NCI-H1105 treated with DMSO at 0.1 percent for 48 hours (cell line): ENCODE data around the gene MACROD1.

ENCODE experiments used
- DNase-seq: peaks from one replicate; lab custom pipeline; 2025; lab: John Stamatoyannopoulos, UW

The MACROD1 gene

DNA sequence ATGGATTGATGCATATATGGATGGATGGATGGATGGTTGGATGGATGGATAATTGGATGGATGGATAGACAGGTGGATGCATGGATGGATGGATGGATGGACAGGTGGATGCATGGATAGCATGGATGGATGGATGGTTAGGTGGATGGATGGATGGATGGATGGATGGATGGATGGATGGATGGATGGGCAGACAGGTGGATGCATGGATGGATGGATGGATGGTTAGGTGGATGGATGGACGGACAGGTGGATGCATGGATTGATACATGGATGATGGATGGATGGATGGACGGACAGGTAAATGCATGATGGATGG is 52.5 kb downstream of the MACROD1 start:
- no peak for DNase-seq

DNA sequence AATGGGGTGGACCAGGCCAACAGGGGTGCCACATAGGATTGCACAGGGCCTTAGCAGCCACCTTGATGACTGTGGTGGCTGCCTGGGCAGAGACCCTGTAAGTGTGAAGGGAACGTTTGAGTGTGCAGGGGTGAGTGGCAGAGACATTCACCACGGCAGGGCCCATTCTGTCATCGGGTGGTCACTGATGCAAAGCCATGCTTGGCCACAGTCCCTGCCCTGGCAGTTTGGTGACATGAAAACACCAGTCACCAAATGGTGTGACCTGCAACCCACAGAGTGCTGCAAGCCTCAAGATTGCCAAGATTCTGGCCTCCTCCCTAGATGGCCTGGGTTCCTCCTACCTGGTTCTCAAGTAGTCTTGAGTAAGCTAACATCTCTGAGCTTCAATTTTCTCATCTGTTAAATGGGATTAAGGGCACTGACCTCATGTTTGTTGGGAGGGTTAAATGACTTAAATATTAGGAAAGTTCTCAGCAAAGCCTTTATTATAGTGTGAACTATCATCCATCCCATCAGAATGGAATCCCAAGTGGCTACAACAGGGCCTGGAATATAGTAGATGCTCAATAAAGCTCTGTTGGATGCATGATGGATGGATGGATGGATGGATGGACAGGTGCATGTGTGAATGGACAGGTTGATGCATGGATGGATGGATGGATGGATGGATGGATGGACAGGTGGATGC is 53.0 kb downstream of the MACROD1 start:
- DNase-seq = no peak

DNA sequence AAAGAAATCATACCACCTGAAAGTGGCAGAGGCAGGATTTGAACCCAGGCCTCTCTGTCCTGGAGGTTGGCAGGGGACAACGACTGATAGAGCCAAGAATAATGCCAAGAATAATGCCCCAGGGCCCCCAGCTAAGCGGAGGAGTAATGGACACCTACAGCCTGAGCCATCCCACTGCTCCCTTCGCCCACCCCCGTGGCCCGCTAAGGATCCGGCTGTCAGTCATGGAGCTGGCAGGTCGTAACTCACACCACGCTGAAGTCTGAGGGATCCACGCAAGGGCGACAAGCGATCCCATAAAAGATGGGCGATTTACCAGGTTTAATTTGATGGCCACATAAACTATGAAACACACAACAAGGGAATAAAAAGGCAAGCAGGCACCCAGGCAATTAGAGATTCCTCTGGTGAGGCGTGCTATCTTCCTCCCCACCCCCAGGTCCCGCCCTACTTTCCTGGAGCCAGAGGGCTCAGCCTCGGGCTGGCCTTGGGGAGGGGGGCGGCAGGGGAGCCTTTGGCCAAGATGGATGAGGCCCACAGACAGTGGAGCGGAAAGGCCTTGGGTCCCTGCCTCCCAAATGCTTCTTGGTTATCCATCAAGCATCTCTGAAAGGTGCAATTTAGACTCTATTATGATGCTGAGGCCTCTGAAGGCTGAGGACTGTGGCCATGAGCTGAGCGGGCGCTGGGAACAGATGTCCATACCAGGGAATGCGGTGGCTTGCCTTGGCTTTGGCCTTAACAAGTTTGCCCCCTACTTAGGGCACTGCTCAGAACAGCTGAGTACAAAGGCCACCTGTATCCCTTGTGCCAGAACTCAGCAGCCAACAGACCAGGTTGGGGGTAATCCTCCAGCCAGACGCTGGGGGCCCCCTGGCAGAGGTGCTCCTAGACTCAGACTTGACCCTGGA is 55.2 kb downstream of the MACROD1 start:
- DNase-seq = no peak

DNA sequence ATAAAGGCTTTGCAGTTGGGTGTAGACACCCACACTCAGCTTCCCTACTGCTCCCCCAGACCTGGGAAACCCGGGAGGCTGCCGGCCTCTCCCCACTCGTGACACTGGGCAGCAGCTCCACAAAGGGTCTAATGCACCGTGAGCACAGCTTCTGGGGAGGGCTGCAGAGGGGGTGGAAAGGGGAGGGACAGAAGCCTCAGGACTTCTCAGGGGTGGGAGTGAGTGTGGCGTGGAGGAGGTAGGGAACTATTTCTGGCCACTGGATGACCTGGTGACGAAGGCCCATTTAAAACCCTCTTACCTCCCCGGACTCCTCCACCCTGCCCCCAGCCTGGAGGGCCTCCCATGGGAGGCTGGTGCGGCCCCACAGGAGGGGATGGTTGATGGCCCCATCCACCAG is 56.6 kb downstream of the MACROD1 start:
- DNase-seq = no peak

DNA sequence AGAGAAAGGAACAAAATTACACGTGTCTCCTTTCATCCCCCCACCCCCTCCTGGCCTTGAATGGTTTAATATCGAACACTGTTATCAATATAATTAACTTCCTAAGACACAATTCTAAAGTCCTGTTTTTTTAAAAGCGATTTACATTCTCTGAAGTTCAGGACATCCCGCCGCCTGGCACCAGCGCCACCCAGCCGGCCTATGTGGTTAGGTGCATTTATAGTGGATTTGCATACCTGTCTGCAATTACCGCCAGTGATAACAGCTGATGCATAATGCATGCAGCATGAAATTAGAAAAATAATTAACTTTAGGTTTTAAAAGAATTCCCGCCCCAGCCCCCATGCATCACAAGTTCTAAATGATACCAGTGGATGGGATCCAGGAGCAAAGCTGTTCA is 58.6 kb downstream of the MACROD1 start:
- no peak for DNase-seq

DNA sequence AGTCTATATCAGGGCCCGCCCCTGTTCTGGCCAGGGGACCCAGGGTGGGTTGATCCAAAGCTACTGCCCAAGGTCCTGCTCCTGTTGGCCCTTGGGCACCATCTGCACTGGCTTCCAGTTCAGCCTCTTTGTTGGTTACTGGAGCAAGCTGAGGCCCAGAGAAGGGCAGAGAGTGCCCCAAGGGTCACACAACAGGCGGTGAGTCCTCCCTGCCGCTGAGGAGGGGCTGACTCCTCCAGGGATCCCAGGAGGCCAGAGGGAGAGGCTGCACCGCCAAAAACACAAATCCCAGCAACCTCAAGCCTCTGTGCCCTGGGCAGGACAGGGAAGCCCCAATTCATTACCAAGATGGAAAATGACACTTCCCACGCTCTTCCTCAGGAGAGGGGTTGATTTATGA is 61.3 kb downstream of the MACROD1 start:
- DNase-seq = no peak

DNA sequence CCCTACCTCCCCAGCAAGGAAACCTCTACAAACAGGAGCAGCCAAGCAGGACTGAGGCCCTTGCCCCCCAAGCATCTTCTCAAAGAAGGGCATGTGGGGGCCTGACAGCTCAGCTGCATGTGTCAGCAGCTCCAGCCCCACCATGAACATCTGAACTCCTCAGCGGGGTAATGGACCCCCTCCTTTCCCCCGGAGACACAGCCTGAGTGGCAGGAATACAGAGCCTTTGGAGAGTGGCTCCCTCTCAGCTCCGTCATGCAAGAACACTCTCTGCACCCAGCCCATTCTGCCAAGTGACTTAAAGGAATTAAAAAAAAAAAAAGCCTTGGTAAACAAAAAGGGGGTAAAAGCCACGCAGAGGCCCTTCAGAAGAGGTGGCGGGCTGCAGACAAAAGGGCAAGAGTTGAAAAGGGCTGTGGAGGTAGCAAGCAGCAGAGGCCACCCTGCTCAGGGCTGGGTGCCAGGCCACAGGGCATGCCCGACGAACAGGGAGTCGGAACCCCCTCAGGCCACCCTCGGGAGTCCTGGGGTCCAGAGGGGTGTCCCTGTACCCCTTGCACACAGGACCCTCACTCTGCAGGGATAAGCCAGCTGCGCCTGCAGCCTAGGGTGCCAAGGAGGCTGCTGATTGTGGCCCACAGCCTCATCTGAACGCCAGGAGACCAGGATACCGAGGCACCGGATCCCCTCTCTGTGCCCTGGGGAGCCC is 62.5 kb downstream of the MACROD1 start:
- no peak for DNase-seq

DNA sequence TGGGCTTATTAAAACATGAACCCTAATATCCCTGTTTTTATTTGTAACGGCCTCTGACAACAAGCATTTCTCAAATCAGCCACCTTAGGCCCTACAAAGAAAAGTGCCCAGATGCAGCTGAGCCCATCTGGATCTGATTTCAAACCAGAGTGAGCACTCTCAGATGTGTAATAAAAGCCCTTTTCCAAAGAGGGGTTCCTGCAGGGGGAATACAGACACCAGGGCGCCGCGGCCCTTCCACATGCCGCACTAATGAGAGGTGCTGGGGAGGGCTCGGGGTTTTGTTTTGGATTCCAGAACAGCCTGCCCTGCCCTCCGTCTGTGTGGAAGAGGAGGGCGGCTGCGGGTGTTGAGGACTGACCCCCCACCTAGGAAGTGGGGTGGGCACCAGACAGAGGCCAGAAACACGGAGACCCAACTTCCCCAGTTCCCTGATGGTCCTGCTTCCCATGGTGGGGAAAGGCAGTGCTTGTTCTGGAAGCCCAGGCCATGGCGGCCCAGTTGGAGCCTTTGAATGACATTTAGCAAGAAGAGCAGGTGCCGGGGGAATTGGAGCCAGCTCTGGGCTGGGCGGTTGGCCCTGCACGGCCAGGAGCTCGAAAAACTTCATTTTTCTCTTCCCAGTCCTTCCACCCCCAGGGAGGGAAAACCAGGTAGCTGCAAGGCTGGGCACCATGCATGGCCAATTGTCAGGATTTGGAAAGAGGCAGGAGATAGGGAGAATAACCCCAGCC is 63.7 kb downstream of the MACROD1 start:
- no peak for DNase-seq

DNA sequence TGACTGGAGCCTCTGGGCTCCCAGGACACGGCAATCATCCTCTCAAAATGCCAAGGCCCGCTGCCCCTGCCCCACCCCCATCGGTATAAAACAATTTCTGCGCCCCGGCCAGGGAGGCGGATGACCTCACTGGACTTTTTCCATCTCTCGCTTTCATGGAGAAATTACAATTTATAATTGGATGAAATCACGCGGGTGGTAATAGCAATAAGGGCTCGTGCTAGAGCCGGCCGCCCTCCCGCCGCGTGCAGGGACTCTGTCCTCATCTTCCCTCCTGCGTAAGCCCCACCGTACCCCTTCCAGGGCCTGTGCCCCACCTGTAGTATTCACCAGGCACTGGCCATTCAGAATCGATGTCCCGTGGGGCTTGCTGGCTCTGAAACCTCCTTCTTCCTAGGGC is 64.5 kb downstream of the MACROD1 start:
- DNase-seq = no peak

DNA sequence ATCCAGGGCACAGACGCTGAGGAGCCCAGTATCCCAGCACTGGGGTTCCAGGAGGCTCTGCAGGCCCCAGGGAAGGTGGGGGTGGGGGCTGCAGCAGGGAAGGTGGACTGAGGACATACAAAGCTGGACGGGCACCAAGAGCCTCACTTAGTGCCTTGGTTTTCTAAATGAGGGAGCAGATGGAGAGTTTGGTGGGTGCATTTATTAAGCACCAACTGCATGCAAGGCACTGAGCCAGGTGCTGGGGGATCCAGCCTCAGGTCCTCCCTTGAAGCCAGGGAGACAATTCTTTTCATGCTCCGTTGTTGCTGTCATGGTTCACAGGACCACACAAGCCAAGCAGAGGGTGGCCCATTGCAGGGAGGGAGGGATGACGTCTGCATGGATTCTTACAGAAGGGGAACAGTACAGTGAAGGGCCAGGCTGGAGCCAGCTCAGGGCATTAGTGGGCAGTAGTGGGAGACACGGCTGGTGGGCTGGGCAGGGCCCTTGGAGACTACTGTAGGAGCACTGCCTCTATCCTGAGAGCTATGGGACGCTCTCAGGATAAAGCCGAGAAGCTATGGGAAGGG is 65.0 kb downstream of the MACROD1 start:
- DNase-seq = no peak

DNA sequence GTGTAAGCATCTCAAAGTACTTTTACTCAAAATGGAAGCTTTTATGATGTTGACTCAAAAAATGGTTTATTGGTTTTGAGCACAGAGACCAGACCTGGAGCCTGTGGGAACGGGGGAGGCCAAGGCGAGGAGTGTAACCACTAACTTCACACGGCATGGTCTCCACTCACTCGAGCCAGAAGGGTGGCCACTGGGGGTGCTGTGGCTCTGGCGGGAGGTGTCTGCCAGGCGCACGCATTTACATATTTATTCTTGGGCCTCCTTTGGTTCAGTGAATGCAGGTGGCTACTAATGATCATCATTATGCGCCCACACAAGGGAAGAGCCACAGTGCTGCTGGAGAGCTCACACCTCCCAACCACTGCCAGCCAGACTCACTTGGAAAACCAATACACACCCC is 65.6 kb downstream of the MACROD1 start:
- DNase-seq = peak; percentile 20

DNA sequence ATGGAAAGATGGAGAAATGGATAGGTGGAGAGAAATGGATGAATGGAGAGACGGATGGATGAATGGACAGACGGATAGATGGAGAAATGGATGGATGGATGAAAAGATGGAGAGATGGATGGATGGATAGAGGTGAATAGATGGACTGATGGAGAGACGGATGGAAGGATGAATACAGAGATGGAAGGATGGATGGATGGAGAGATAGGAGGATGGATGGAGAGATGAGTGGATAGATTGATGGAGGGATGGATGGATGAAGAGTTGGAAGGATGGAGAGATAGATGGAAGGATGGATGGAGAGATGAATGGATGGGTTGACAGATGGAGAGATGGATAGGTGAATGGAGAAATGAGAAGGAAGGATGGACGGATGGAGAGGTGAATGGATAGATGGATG is 66.5 kb downstream of the MACROD1 start:
- no peak for DNase-seq

DNA sequence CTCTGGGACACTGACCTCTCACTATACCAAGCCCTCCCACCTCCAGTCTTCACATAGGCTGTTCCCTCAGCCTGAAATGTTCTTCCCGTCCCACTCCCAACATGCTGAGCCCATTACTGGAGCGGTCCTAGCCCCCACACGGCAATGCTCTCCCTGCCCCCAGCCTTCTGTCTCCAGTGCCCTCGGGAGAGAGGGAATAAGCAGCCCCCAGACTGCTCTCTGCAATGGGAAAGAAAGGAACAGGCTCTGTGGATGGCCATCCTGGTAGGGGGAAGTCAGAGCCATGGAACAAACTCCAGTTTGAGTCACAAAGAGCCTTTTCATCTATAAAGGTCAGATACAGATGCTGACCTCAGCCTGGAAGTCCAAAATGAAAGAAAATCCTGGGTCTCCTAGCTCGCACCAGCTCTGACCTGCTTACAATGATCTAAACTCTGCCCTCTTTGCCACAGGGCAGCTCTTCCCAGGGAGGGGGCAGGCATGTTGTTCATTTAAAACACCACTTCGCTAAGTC is 67.5 kb downstream of the MACROD1 start:
- DNase-seq = no peak

DNA sequence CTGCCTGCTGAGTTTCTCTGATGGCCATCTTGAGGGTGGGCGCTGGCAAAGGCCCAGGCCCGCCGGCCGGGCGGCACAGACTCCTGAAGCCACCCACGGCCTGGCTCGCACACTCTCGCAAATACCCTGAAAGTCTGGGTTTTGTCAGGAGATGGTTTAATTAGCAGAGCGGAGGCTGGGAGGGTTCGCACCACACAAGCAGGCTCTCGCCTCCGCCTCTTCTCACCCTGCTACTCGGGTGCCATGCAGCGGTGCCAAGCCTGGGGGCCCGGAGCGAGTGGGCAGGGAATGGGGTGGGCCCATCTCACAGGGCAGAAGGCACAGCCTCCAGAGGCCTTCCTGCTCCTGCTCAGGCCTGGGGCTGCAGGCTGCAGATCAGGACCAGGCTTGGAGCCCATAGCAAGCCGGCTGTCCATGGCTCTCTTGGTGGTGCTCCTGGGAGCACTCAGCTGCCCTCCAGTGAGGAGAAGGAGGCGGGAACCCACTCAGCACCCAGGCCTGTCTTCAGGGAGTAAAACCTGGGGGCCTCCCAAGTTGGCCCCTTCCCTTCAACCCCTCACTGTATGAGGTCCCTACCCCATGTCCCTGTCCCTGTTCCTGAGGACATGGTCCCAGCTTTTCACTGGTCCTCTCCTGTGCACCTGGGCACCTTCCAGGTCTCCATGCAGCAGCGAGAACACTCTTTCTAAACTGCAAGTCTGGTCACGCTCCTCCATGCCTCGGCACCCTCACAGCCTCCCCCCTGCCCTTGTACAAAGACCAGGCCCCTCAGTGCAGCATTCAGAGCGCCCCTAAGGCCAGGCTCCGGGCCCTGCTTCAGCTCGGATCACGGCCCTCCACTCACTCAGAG is 68.2 kb downstream of the MACROD1 start:
- DNase-seq = no peak

DNA sequence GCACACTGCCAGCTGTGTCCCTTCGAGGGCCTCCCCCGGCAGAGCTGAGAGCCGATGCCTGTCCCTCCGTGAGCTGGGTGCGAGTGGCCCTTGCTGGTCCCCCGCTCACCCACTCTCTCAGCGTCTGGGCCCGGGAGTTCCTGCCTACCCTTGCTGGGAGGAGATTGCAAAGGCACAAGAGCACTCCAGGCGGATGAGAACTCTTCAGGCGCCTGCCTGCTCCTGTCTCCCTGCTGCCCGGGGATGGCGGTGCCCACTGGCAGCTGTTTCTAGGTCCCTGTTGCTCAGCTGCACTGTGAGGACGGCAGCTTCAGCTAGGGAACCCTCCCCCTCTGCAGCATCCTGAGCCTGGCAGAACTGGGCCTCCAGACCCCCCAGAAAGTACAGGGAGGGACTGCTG is 69.1 kb downstream of the MACROD1 start:
- DNase-seq = no peak

DNA sequence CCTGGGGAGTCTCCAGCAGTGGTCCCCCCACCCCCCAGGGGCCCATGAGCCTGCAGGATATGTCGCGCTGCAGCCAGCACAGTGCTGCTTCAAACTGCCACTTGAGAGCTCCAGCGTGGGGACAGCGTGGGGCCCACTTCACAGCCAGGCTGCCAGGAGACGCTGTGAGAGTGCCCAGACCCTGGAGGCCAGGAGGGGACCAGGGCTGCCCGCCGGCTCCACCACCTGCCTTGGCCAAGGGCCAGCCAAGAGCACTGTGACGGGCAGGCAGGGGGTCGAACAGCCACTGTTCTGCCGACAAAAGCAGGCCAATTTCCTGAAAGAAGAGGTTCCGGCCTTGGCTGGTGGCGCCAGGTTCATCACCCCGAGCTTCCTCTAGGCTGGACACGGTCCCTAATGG is 70.0 kb downstream of the MACROD1 start:
- peak; percentile 76 for DNase-seq

DNA sequence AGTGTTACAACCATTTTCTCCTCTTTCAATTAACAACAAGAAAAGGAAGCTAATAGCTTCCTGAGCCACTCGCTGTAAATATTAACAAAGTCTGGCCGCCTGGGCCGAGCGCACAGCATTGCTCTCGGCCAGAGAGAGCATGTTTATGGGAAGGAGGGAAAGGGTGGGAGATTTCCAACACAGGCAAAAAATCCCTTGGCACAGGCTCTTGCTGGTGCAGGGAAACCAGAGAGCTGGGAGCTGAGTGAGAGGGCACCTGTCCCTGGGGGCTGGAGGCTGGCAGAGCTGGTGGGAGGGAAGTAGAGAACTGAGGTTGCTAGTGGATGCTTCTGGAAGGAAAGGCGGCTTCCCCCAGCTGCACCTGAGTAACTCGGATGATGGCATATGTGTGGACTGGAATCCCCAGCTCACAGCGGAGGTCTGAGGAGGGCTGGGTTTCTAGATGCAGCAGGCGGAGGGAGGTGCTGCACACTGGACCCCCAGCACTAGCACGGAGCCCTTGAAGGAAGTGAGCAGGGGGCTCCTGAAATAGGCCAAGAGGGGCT is 70.6 kb downstream of the MACROD1 start:
- peak; percentile 39 for DNase-seq

DNA sequence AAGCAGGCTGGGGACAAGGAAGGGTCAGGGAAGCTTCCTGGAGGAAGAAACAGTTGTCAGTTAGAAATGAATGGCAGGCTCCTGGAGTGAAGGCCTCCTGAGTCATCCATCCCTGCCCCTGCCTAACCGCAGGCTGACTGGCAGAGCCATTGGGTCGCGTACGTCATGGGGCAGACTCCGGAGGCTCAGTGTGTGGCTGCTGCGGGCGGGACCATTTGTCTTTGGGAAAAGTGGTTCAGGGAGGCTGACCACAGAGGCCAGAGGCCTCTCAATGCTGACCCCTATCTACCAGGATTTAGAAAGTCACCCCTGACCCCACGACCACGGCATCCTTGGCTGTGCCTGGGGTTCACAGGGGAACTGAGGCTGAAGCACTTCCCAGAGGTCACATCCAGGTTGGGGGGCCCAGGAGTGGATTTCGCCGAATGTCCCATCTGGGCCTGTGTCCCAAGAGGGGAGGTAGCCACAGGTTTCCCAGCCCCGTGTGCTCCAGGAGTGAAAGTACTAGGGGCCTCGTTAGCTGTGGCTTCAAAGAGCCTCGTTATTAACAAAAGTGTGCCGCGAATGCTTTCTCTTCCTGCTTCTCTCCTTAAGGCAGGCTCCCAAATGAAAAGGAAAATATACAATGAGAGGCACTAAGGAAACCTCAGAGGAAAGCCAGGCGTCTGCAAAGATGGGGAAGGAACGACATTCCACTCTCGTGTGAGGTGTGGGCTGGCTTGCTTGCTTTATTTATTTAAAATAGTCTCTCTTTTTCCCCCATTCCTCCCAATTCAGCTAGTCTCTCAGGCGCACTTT is 71.3 kb downstream of the MACROD1 start:
- DNase-seq = no peak

DNA sequence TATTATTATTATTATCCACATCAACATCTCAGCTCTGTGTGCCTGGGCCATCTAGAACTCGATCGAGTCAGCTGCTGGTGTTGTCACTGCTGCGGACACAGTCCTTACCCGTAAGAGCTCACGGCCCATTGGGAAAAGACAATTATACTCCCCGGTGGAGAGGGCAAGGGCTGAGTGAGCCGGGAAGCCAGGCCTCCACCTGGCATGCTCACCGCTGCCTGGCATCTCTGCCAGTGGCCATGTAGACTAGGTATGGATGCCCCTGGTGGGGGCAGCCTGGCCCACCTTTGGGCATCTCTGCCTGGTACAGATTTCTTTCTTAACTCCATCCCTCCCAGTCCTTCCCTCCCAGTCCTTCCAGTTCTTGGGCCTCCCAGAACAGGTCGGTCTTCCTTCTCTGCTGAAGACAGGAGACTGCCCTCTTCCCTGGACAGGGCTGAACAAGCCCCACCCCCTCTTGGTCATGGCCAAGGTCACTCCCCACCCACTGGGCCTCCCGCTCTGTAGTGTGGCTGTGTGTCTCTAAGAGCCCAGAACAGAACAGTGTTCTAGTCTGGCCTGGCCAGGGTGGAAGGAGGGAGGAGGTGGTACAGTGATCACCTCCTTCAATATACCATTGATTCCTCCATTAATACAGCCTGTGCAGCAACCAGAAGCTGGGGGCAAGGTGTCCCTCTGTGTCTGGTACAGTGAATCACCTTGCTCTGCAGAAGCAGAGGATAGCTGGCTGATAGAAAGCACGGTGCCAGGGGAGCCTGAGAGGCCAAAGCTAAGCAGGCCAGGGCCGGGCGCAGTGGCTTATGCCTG is 72.5 kb downstream of the MACROD1 start:
- no peak for DNase-seq
